HepG2 (cell line): Measurements from ENCODE around the gene CCL17. TPM values are rescaled to one million over a fixed set of nuclear protein-coding genes. Genes with fewer than 3 reads are reported as not detected.
A peak's percentile ranks its signal among the peaks of the same experiment; 100 is the strongest.

Experiments
- ARNT2 ChIP-seq: sonication (generic); formaldehyde crosslinking; IDR thresholded peaks from 2 replicates; pipeline ENCODE4 v1.8.0; 2022; ENCODE audit warnings: mild to moderate bottlenecking, low read depth, missing genetic modification reagents, moderate library complexity
- CC2D1A ChIP-seq: sonication (generic); formaldehyde crosslinking; IDR thresholded peaks from 2 replicates; pipeline ENCODE4 v1.8.1; 2023; ENCODE audit warnings: mild to moderate bottlenecking, missing genetic modification reagents
- CEBPB ChIP-seq: IDR thresholded peaks from 2 replicates; pipeline ENCODE4 v1.6.1; 2011; ENCODE audit warnings: low read depth, low read length, improper control_type of control experiment, borderline replicate concordance
- CEBPG ChIP-seq: IDR thresholded peaks from 2 replicates; pipeline ENCODE4 v1.6.1; 2016
- DZIP1 ChIP-seq: sonication (generic); formaldehyde crosslinking; IDR thresholded peaks from 2 replicates; pipeline ENCODE4 v1.5.0; 2020; ENCODE audit warnings: mild to moderate bottlenecking, missing genetic modification reagents
- HES4 ChIP-seq: sonication (generic); formaldehyde crosslinking; IDR thresholded peaks from 2 replicates; pipeline ENCODE4 v1.9.0; 2021; ENCODE audit warnings: mild to moderate bottlenecking, missing genetic modification reagents, borderline replicate concordance
- KDM5B ChIP-seq: sonication (generic); formaldehyde crosslinking; IDR thresholded peaks from 2 replicates; pipeline ENCODE4 v1.4.0; 2020; ENCODE audit warnings: missing genetic modification reagents, mild to moderate bottlenecking, borderline replicate concordance
- MATR3 ChIP-seq: sonication (generic); formaldehyde crosslinking; IDR thresholded peaks from 2 replicates; pipeline ENCODE4 v1.4.0; 2020; ENCODE audit warnings: missing genetic modification reagents
- NFKB2 ChIP-seq: sonication (generic); formaldehyde crosslinking; IDR thresholded peaks from 2 replicates; pipeline ENCODE4 v1.4.0; 2020; ENCODE audit warnings: missing genetic modification reagents, borderline replicate concordance
- NR2C2 ChIP-seq: sonication (generic); formaldehyde crosslinking; IDR thresholded peaks from 2 replicates; pipeline ENCODE4 v1.4.0; 2020; ENCODE audit warnings: missing genetic modification reagents, mild to moderate bottlenecking, moderate library complexity, borderline replicate concordance
- PAF1 ChIP-seq: IDR thresholded peaks from 2 replicates; pipeline ENCODE4 v1.6.1; 2016; ENCODE audit warnings: missing genetic modification reagents, missing compliant biosample characterization
- PHB2 ChIP-seq: fragments of 450-650 bp; IDR thresholded peaks from 2 replicates; pipeline ENCODE4 v1.6.1; 2018; ENCODE audit not compliant: partially characterized antibody
- POGZ ChIP-seq: sonication (generic); formaldehyde crosslinking; IDR thresholded peaks from 2 replicates; pipeline ENCODE4 v1.4.0; 2020; ENCODE audit warnings: mild to moderate bottlenecking, missing genetic modification reagents
- PRDM10 ChIP-seq: sonication (generic); formaldehyde crosslinking; IDR thresholded peaks from 2 replicates; pipeline ENCODE4 v1.4.0; 2020; ENCODE audit warnings: low read depth, missing genetic modification reagents
- RBAK ChIP-seq: sonication (generic); formaldehyde crosslinking; IDR thresholded peaks from 2 replicates; pipeline ENCODE4 v1.5.1; 2020; ENCODE audit warnings: mild to moderate bottlenecking, missing genetic modification reagents
- RXRB ChIP-seq: IDR thresholded peaks from 2 replicates; pipeline ENCODE4 v1.6.1; 2016; ENCODE audit warnings: borderline replicate concordance, missing genetic modification reagents, missing compliant biosample characterization
- SALL2 ChIP-seq: sonication (generic); formaldehyde crosslinking; IDR thresholded peaks from 2 replicates; pipeline ENCODE4 v1.8.1; 2023; ENCODE audit warnings: mild to moderate bottlenecking, missing genetic modification reagents, inconsistent platforms
- SSRP1 ChIP-seq: IDR thresholded peaks from 2 replicates; pipeline ENCODE4 v1.6.1; 2016; ENCODE audit warnings: control low read depth
- ZFP37 ChIP-seq: sonication (generic); formaldehyde crosslinking; IDR thresholded peaks from 2 replicates; pipeline ENCODE4 v1.4.0; 2020; ENCODE audit warnings: missing genetic modification reagents, borderline replicate concordance
- ZNF232 ChIP-seq: sonication (generic); formaldehyde crosslinking; IDR thresholded peaks from 2 replicates; pipeline ENCODE4 v1.4.0; 2020; ENCODE audit warnings: missing genetic modification reagents, borderline replicate concordance
- ZNF256 ChIP-seq: sonication (generic); formaldehyde crosslinking; conservative IDR thresholded peaks from 2 replicates; pipeline ENCODE4 v1.4.0; 2020; ENCODE audit warnings: missing genetic modification reagents
- ZNF260 ChIP-seq: sonication (generic); formaldehyde crosslinking; IDR thresholded peaks from 2 replicates; pipeline ENCODE4 v1.4.0; 2020; ENCODE audit warnings: missing genetic modification reagents, low read depth, mild to moderate bottlenecking, borderline replicate concordance
- ZNF530 ChIP-seq: sonication (generic); formaldehyde crosslinking; IDR thresholded peaks from 2 replicates; pipeline ENCODE4 v1.5.0; 2020; ENCODE audit warnings: low read depth, mild to moderate bottlenecking, missing genetic modification reagents
- ZNF776 ChIP-seq: sonication (generic); formaldehyde crosslinking; IDR thresholded peaks from 2 replicates; pipeline ENCODE4 v1.4.0; 2020; ENCODE audit warnings: mild to moderate bottlenecking, missing genetic modification reagents
- polyA plus RNA-seq, 8 experiments: library from polyadenylated mRNA; depleted of rRNA in 3 of 8; stranded (reverse) in 7 of 8; unstranded in 1 of 8; fragments of >200 nt; fragmentation: Illumina TruSeq in 4 of 8; extraction: Trizol in 4 of 8; gene quantifications; 2 replicates each; pipeline versions ENCODE4 v1.2.1 to v1.2.3, GENCODE V29; 2011 to 2016; ENCODE audit warnings: low read depth in 4 of 8, missing spikeins in 1 of 8, mixed read lengths in 1 of 8; ENCODE audit not compliant: insufficient read depth in 1 of 8
- total RNA-seq, 5 experiments: library from RNA; depleted of rRNA; stranded (reverse); fragments of >200 nt; fragmentation: Illumina TruSeq; extraction: Trizol; gene quantifications; 2 replicates each; pipeline ENCODE4 v1.2.3, GENCODE V29; 2016; ENCODE audit warnings: low read depth in 1 of 5

CCL17 gene
- total and polyA plus RNA-seq, 2 of the 13 experiments (the other 11 are each of a cell fraction or from before 2014, with no cell fraction given): not detected

- TF ChIP-seq CEBPG (peak; percentile 58; the same call in 1 of the 2 replicates), PHB2 (no peak), KDM5B (CRISPR knock-in tag) (no peak; the same call in 1 of the 2 replicates), PAF1 (CRISPR knock-in tag) (0 out of 2 replicates have a peak, but pooled peaks have one; percentile 62), RXRB (CRISPR knock-in tag) (no peak), ZNF256 (peak; percentile 69; the same call in 1 of the 2 replicates), ZNF232 (CRISPR knock-in tag) (peak; percentile 10; the same call in 1 of the 2 replicates), MATR3 (0 out of 2 replicates have a peak, but pooled peaks have one; percentile 16), NFKB2 (CRISPR knock-in tag) (0 out of 2 replicates have a peak, but pooled peaks have one; percentile 12), HES4 (0 out of 2 replicates have a peak, but pooled peaks have one; percentile 9), POGZ (CRISPR knock-in tag) (no peak), ZNF260 (CRISPR knock-in tag) (0 out of 2 replicates have a peak, but pooled peaks have one; percentile 38), ARNT2 (CRISPR knock-in tag) (peak; percentile 76; the same call in 1 of the 2 replicates), ZNF530 (CRISPR knock-in tag) (no peak), ZFP37 (peak; percentile 92; the same call in 1 of the 2 replicates), RBAK (CRISPR knock-in tag) (0 out of 2 replicates have a peak, but pooled peaks have one; percentile 40), PRDM10 (CRISPR knock-in tag) (peak; percentile 80; the same call in 1 of the 2 replicates), NR2C2 (CRISPR knock-in tag) (peak; percentile 83; the same call in 1 of the 2 replicates), SALL2 (peak; percentile 86; the same call in 1 of the 2 replicates), CC2D1A (peak; percentile 88; the same call in 1 of the 2 replicates), CEBPB (no peak), DZIP1 (CRISPR knock-in tag) (peak; percentile 76; the same call in 1 of the 2 replicates), SSRP1 (peak; percentile 76; the same call in 1 of the 2 replicates), ZNF776 (CRISPR knock-in tag) (no peak)
Measured at GRCh38 chr16:57373117-57373947, 31.2 kb upstream of the CCL17 start (continued).
